ENCODE data around the gene IL18RAP.

The IL18RAP gene, protein sequence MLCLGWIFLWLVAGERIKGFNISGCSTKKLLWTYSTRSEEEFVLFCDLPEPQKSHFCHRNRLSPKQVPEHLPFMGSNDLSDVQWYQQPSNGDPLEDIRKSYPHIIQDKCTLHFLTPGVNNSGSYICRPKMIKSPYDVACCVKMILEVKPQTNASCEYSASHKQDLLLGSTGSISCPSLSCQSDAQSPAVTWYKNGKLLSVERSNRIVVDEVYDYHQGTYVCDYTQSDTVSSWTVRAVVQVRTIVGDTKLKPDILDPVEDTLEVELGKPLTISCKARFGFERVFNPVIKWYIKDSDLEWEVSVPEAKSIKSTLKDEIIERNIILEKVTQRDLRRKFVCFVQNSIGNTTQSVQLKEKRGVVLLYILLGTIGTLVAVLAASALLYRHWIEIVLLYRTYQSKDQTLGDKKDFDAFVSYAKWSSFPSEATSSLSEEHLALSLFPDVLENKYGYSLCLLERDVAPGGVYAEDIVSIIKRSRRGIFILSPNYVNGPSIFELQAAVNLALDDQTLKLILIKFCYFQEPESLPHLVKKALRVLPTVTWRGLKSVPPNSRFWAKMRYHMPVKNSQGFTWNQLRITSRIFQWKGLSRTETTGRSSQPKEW

GRCh38 chr2:102422910-102423309 is at the start of gene IL18RAP:
IL18RAP (plus strand) TSS chr2:102423160; CDS start chr2:102423278, 118 bp downstream.
- no peak for DNase-seq (ENCODE audit: low read depth)

DNA sequence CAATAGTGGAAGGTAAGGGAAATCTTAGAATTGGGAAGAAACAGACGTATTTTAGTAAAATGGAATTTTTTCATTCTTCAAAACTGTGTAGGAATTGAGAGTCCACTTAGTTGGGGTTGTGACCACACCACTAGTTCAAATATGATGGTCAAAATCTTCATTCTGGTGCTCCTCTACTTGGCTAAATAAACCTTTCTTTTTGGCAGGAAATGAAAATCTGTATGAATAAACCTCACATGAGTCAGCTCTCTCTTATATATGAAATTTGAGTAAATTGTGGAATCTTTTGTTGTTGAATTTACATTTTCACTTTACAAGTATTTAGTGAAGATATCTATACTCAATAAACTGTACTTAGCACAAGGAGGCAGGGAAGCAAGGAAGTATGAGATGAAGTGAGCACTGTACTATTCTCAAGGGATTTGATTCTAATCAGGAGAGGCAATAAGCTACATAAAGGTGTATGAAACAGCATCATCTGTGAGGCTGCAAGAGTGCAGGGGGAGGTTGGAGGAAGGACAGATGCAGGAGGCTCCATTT is 46.8 kb upstream of the IL18RAP start:
- DNase-seq (ENCODE audit: low read depth): no peak

GRCh38 chr2:102383722-102384121 is 39.2 kb upstream of the IL18RAP start:
- no peak for DNase-seq (ENCODE audit: low read depth)

DNA sequence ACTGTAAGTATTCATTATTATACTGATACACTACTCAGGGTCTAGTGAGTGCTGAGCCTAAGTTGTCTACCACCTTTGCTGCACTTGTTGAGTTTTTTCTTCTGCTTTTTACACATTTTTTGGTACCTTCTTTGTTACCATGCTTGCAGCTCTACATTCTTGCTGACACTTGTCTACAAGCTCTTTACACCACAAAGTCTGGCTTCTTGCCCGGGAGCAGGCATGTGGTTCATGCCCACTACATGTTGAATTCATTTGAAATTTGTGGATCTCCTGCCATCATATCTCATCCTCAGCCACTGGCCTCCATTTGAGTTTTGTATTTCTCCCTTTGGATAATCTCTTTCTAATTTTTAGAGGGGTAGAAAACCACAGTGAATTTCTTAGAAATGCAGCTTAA is 37.4 kb upstream of the IL18RAP start:
- DNase-seq (ENCODE audit: low read depth): no peak

- DNase-seq (ENCODE audit: low read depth): no peak
These were observed 37.0 kb upstream of the IL18RAP start for GRCh38 chr2:102386004-102386403.

DNA sequence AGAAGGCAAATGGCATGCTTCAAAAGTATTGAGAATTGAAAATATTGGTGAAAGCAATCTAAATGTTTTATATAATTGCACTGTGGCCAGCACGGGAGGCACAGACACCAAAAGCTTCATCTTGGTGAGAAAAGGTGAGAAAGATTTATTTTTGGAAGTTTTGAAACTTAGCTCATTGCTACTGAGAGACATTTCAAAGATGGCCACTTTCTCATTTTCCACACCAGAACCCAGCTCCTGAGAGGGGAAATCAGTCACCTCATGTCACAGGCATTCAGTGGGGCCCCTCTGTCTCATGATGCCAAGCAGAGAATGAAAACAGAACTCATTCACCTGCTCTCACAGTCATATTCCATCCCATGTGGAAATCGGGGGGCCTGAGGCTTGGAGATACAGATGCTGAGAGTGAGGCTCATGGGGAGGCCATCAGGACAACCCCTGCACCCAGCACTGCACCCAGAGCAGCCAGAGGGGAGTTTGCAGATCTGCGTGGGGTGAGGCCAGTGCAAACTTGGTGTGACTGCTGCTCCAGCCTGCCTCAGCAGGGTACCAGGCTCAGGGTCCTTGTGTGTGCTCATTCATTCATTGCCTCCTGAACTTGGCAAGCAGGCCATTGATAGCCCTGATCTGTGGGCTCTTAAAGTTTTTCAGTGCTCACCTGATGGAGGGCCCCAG is 36.0 kb upstream of the IL18RAP start:
- DNase-seq (ENCODE audit: low read depth): no peak

- DNase-seq (ENCODE audit: low read depth): no peak
These were observed 35.0 kb upstream of the IL18RAP start for GRCh38 chr2:102387763-102388546.

DNA sequence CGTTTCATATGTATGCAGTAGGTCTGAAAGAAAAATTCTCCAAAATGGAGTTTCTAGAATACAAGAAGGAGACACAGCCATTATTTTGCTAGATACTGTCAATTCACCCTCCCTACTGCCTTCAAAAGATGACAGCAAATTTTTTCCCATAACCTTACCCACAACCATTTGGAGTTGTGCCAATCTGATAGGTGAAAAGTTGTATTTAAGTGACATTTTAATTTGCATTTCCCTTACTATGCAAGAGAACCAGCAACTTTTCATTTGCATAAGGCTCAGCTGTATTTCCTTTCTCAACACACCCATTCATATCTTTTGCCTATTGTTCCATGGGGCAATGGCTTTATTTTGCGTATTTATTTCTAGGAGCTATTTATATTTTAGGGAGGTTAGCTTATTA is 31.4 kb upstream of the IL18RAP start:
- no peak for DNase-seq (ENCODE audit: low read depth)

- no peak for DNase-seq (ENCODE audit: low read depth)
These were observed 30.9 kb upstream of the IL18RAP start for GRCh38 chr2:102392096-102392495.

DNA sequence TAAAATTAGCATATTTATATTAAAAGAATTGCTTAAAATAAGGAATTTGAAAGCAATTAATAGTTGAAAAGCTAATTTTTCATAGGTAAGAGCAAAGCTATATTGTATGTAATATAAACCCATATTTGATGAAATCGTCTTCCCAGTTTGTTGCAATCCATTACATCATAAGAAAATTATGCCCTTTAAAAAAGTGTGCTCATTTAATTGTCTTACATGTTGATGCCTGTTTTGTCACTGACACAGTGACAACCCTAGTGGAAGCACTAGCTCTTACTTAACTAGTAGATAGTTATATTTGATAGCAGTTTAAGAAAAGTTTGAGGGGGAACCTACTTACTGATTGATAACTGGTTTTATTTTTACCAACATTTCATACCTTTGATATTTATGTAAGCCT is 30.0 kb upstream of the IL18RAP start:
- no peak for DNase-seq (ENCODE audit: low read depth)

DNA sequence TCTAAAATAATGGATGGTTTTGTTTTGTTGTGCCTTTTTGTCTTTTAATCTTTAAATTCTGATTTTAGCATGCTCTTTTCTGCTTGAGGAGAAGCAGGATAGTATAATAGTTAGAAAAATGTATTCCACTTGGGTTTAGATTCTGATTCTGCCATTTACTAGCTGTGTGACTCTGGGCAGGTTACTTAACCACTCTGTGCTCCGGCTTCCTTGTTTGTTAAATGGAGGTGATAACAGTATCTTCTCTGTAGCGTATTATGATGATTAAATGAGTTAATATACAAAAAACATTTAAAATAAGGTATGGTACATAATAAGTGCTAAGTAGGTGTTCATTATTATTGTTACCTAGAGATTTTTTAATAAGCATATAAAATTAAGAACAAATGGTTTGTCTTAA is 26.9 kb upstream of the IL18RAP start:
- DNase-seq (ENCODE audit: low read depth): no peak

GRCh38 chr2:102397209-102397608 is 25.8 kb upstream of the IL18RAP start:
- no peak for DNase-seq (ENCODE audit: low read depth)

- no peak for DNase-seq (ENCODE audit: low read depth)
These were observed 23.3 kb upstream of the IL18RAP start for GRCh38 chr2:102399499-102400141.

- no peak for DNase-seq (ENCODE audit: low read depth)
These were observed 21.5 kb upstream of the IL18RAP start for GRCh38 chr2:102401456-102401855.

DNA sequence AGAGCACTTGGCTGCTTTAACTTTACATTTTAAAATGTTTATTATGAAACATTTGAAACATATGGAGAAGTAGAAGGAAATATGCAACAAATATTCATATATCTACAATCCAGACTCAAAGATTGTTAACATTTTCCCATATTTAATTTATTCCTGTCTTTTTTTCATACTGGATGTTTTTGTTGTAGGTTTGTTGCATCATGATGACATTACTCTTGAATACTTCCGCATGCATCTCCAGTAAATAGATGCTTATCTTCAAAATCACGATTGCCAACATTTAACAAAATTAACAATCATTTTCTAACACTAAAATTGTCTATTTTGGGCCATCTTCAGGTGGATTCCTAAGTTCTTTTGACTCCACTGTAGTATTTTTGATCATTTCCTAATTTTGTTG is 21.1 kb upstream of the IL18RAP start:
- DNase-seq (ENCODE audit: low read depth): no peak

- no peak for DNase-seq (ENCODE audit: low read depth)
These were observed 12.0 kb upstream of the IL18RAP start for GRCh38 chr2:102410952-102411351.

DNA sequence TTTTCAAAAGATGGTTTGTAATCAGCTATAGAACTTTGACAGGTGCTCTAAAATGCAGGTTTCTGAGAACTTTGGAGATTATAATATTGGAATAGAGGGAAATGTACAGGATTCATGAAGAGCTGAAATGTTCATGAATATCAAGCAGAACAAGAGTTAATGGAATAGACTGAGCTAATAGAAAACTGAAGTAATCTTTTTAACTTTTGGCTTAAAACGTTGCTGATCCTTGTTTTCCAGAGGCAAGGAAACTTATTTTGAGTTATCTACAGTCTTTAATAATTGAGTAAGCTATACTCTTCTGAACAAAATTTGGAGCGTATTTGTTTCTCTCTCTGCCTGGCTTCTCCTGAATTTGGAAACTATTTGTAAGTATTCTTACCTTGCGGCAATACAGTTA is 10.8 kb upstream of the IL18RAP start:
- DNase-seq (ENCODE audit: low read depth): no peak

- DNase-seq (ENCODE audit: low read depth): no peak
These were observed 5.0 kb upstream of the IL18RAP start for GRCh38 chr2:102417946-102418345.

DNA sequence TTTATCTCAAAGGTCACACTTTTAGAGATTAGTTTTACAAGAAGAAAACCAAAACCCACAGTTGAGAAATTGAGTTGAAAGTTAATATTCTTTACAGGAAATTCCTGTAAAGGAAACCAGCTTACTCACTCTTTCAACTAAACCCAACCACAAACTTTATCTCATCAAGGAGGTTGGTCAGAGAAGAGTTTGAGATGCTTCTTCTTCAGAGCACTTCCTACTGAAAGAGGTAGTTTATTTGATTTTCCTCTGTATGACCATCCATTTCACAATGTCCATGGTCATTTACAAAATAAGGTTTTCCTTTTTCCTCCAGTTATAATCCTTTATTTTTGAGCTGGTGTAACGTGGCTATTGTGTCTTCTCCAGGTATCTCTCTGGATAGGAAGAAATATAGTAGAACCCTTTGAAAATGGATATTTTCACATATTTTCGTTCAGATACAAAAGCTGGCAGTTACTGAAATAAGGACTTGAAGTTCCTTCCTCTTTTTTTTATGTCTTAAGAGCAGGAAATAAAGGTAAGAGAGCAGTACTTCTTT is 4.5 kb upstream of the IL18RAP start:
- no peak for DNase-seq (ENCODE audit: low read depth)

- no peak for DNase-seq (ENCODE audit: low read depth)
These were observed 2.7 kb upstream of the IL18RAP start for GRCh38 chr2:102420290-102420689.
